Endothelial cell of umbilical vein (primary cell): Measurements from ENCODE around the gene NDFIP1. TPM values are rescaled to one million over a fixed set of nuclear protein-coding genes. Genes with fewer than 3 reads are reported as not detected.

Source experiments
- BruUV-seq: library from RNA; stranded (reverse); fragments of 400-500 nt; replicated peaks from 2 replicates; lab custom pipeline; 2021; lab: Mats Ljungman, UMichigan
- CTCF ChIA-PET: fragments of 300-600, 350-600 bp; sonication (Branson Sonifier 250); formaldehyde crosslinking; loops from one replicate; lab custom pipeline; 2021; ENCODE audit warnings: antibody characterized with exemption, inconsistent platforms; lab: Charles Lee
- POLR2A ChIA-PET: fragments of 300-600, 350-600 bp; sonication (Branson Sonifier 250); formaldehyde crosslinking; loops from one replicate; lab custom pipeline; 2021; ENCODE audit warnings: antibody characterized with exemption, inconsistent platforms; lab: Charles Lee
- DNase-seq: peaks from one replicate; pipeline ENCODE4 v3.0.0-alpha.2; 2011; ENCODE audit warnings: low read depth, low spot score
- FAIRE-seq: peaks from 2 replicates; lab custom pipeline; 2011; peaks lifted over from hg19 to GRCh38; lab: Jason Lieb, UNC
- H2AFZ ChIP-seq: 2 replicates; pipeline ENCODE4 v1.6.0; 2012; ENCODE audit warnings: low read depth, low read length, control low read depth, inconsistent platforms
- H3K27ac ChIP-seq: 2 replicates; pipeline ENCODE4 v1.5.1; 2011; ENCODE audit warnings: low read depth, mild to moderate bottlenecking, control low read depth, low read length, moderate library complexity; ENCODE audit not compliant: insufficient read depth
- H3K27me3 ChIP-seq, 2 experiments: 2 replicates each; pipeline versions ENCODE4 v1.6.0 to v1.6.1; 2011; ENCODE audit warnings: low read length in 2 of 2, mixed read lengths in 1 of 2; ENCODE audit not compliant: control insufficient read depth in 2 of 2, insufficient read depth in 2 of 2
- H3K36me3 ChIP-seq, 2 experiments: 2 replicates in 1 of 2; 3 replicates in 1 of 2; pipeline ENCODE4 v1.5.1; 2011; ENCODE audit warnings: low read length in 2 of 2, mild to moderate bottlenecking in 1 of 2, moderate library complexity in 1 of 2; ENCODE audit not compliant: control insufficient read depth in 2 of 2, insufficient read depth in 2 of 2; ENCODE audit errors: extremely low read depth in 1 of 2
- H3K4me1 ChIP-seq: 3 replicates; pipeline ENCODE4 v1.5.1; 2011; ENCODE audit warnings: mild to moderate bottlenecking, low read length; ENCODE audit not compliant: control insufficient read depth, insufficient read depth; ENCODE audit errors: extremely low read depth
- H3K4me2 ChIP-seq: 2 replicates; pipeline ENCODE4 v1.6.1; 2011; ENCODE audit warnings: low read length, control low read depth, mixed read lengths; ENCODE audit not compliant: insufficient read depth
- H3K4me3 ChIP-seq, 3 experiments: fragments of 200-600 bp in 1 of 3; sonication (generic), shearing (Covaris generic) in 1 of 3; replicated peaks in 1 of 3; 2 replicates each; pipeline ENCODE4 v1.5.1; 2011 to 2016; ENCODE audit warnings: control low read depth in 3 of 3, low read length in 3 of 3, mild to moderate bottlenecking in 2 of 3, inconsistent platforms in 1 of 3, low read depth in 1 of 3, moderate library complexity in 1 of 3; ENCODE audit not compliant: insufficient read depth in 1 of 3
- H3K79me2 ChIP-seq: 2 replicates; pipeline ENCODE4 v1.6.0; 2012; ENCODE audit warnings: low read length, inconsistent platforms; ENCODE audit not compliant: control insufficient read depth, insufficient read depth
- H3K9ac ChIP-seq: replicated peaks from 2 replicates; pipeline ENCODE3; 2011; ENCODE audit warnings: low read length, control low read depth; ENCODE audit not compliant: insufficient read depth; ENCODE audit errors: extremely low read depth
- H3K9me1 ChIP-seq: replicated peaks from 3 replicates; pipeline ENCODE4 v1.6.0; 2011; ENCODE audit warnings: mild to moderate bottlenecking, low read length; ENCODE audit not compliant: control insufficient read depth, insufficient read depth; ENCODE audit errors: extremely low read depth
- H3K9me3 ChIP-seq: replicated peaks from 2 replicates; pipeline ENCODE4 v1.5.1; 2012; ENCODE audit warnings: low read length, inconsistent platforms; ENCODE audit not compliant: control insufficient read depth, insufficient read depth
- H4K20me1 ChIP-seq: replicated peaks from 2 replicates; pipeline ENCODE3; 2011; ENCODE audit warnings: mild to moderate bottlenecking, low read length; ENCODE audit not compliant: control insufficient read depth, insufficient read depth; ENCODE audit errors: extremely low read depth
- EZH2 ChIP-seq: IDR thresholded peaks from 2 replicates; pipeline ENCODE4 v1.6.1; 2012; ENCODE audit warnings: borderline replicate concordance, low read depth, mild to moderate bottlenecking, moderate library complexity, low read length, inconsistent platforms; ENCODE audit not compliant: severe bottlenecking
- FOS ChIP-seq: IDR thresholded peaks from 2 replicates; pipeline ENCODE4 v1.6.1; 2011; ENCODE audit warnings: mild to moderate bottlenecking, low read length, moderate library complexity, borderline replicate concordance; ENCODE audit not compliant: insufficient read depth
- GATA2 ChIP-seq: IDR thresholded peaks from 2 replicates; pipeline ENCODE4 v1.7.0; 2011; ENCODE audit warnings: low read depth, mild to moderate bottlenecking, moderate library complexity, mixed read lengths, low read length; ENCODE audit not compliant: insufficient read length, insufficient read depth
- JUN ChIP-seq: IDR thresholded peaks from 2 replicates; pipeline ENCODE4 v1.6.1; 2011; ENCODE audit warnings: borderline replicate concordance, low read depth; ENCODE audit not compliant: insufficient read length, insufficient read depth
- MYC ChIP-seq: IDR thresholded peaks from one replicate; pipeline ENCODE4 v1.6.1; 2011; ENCODE audit warnings: mild to moderate bottlenecking, low read depth, low read length
- POLR2A ChIP-seq: IDR thresholded peaks from 2 replicates; pipeline ENCODE4 v1.6.1; 2012; ENCODE audit warnings: low read depth, mild to moderate bottlenecking, control low read depth, low read length
- POLR2AphosphoS5 ChIP-seq: IDR thresholded peaks from 2 replicates; pipeline ENCODE4 v1.6.1; 2012; ENCODE audit warnings: low read depth, mild to moderate bottlenecking, control low read depth, low read length, moderate library complexity; ENCODE audit not compliant: insufficient read depth
- dilution Hi-C: fragments of 300-500 bp; cut with MboI; formaldehyde crosslinking; loops from one replicate; pipeline ENCODE4 v1.15.0; 2019; ENCODE audit warnings: low sequenced_read_pairs; ENCODE audit not compliant: extremely low pct_ligation_motif_present
- intact Hi-C: fragments of 100-400 bp; cut with micrococcal nuclease; formaldehyde crosslinking; loops from one replicate; pipeline ENCODE4 v1.10.0; 2022
- polyA plus RNA-seq, 4 experiments: library from polyadenylated mRNA; depleted of rRNA in 3 of 4; stranded (reverse) in 3 of 4; unstranded in 1 of 4; fragments of >200 nt; gene quantifications; 2 replicates each; pipeline versions ENCODE4 v1.2.1 to v1.2.3, GENCODE V29; 2011 to 2012; ENCODE audit warnings: missing spikeins in 1 of 4
- total RNA-seq: library from RNA; stranded (reverse); gene quantifications from 2 replicates; pipeline ENCODE4 v1.2.3, GENCODE V29; 2021
- TF ChIP-seq, protein P1 (sequence below): IDR thresholded peaks from 2 replicates; pipeline ENCODE4 v1.6.1; 2011; ENCODE audit not compliant: insufficient read depth, insufficient read length
- TF ChIP-seq, protein P2 (sequence below), 2 donors: IDR thresholded peaks; 1 replicate in 1 of 2; 2 replicates in 1 of 2; pipeline ENCODE4 v1.5.1; 2011; ENCODE audit warnings: low read length in 2 of 2, mild to moderate bottlenecking in 2 of 2, moderate library complexity in 2 of 2, control low read depth in 1 of 2, inconsistent platforms in 1 of 2, low read depth in 1 of 2; ENCODE audit not compliant: insufficient read depth in 1 of 2; ENCODE audit errors: extremely low read depth in 1 of 2

NDFIP1 gene
- total and polyA plus RNA-seq, 2 donors (not counting 3 experiments of a cell fraction or from before 2014, with no cell fraction given) = 12.3 to 42.6 TPM

DNA sequence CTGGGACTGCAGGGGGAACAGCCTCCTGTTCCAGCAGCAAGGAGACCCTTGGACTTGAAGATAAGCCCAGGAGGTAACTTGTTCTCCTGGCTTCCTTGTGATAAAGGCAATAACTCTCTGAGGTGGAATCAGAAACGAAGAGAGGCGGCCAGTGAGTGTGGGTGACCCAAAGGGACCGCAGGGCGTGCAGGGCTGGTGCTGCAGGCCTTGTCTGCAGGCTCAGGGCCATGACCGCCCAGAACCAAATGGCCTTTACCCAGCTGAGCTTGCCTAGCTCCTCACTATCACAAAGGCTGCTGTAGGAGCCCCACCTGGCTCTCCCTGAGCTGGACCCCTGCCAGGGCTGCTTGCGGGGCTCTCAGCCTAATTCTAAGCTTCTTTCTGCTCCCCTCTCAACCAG, 72.5 kb downstream of the NDFIP1 start:
- no peak overlapping the region for H2AFZ ChIP-seq
- no peaks in the 10 kb centered on the region for H4K20me1 ChIP-seq
- FAIRE-seq = no peak
- dilution Hi-C loops (no loop called here), intact Hi-C loops (no loop called here)
- no peak overlapping the region for H3K9ac ChIP-seq
- no peaks in the 10 kb centered on the region for H3K27me3 ChIP-seq
- H3K4me2 ChIP-seq = no peak overlapping the region
- H3K9me3 ChIP-seq = no peaks in the 10 kb centered on the region
- BruUV-seq = no TSS peak
- no peaks in the 10 kb centered on the region for H3K36me3 ChIP-seq
- no peak overlapping the region for H3K4me3 ChIP-seq
- DNase-seq = no peak
- CTCF ChIA-PET = interaction anchor here (1.8 kb wide), 1 partner anchor 21 kb away, joined by 5 read pairs; no protein-coding TSS in a partner anchor
- H3K79me2 ChIP-seq = no peaks in the 10 kb centered on the region
- TF ChIP-seq, protein P1, sequence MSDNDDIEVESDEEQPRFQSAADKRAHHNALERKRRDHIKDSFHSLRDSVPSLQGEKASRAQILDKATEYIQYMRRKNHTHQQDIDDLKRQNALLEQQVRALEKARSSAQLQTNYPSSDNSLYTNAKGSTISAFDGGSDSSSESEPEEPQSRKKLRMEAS = no peak
- TF ChIP-seq, protein P2, sequence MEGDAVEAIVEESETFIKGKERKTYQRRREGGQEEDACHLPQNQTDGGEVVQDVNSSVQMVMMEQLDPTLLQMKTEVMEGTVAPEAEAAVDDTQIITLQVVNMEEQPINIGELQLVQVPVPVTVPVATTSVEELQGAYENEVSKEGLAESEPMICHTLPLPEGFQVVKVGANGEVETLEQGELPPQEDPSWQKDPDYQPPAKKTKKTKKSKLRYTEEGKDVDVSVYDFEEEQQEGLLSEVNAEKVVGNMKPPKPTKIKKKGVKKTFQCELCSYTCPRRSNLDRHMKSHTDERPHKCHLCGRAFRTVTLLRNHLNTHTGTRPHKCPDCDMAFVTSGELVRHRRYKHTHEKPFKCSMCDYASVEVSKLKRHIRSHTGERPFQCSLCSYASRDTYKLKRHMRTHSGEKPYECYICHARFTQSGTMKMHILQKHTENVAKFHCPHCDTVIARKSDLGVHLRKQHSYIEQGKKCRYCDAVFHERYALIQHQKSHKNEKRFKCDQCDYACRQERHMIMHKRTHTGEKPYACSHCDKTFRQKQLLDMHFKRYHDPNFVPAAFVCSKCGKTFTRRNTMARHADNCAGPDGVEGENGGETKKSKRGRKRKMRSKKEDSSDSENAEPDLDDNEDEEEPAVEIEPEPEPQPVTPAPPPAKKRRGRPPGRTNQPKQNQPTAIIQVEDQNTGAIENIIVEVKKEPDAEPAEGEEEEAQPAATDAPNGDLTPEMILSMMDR (IDR thresholded peaks at IDR 0.05; ENCODE audit: extremely low read depth in 1 of 2, insufficient read depth in 1 of 2, low read depth in 1 of 2, low read length in 2 of 2) = no peak
- no peak for TF ChIP-seq POLR2AphosphoS5
- no peak for TF ChIP-seq POLR2A
- no peak for TF ChIP-seq JUN
- no peak for TF ChIP-seq FOS
- TF ChIP-seq EZH2 = no peak
- no peak for TF ChIP-seq GATA2
- no peak for TF ChIP-seq MYC
- POLR2A ChIA-PET = no interaction called here
- no peaks in the 10 kb centered on the region for H3K4me1 ChIP-seq
- no peaks in the 10 kb centered on the region for H3K9me1 ChIP-seq
- no peak overlapping the region for H3K27ac ChIP-seq
